NCI-H510A (cell line): ENCODE results near the gene DHX16.

Experiments
- DNase-seq: peaks from one replicate; lab custom pipeline; 2025; lab: John Stamatoyannopoulos, UW

DHX16 gene

GRCh38 chr6:30626484-30627366, 46.1 kb downstream of the DHX16 start, which contains the start of gene ATAT1:
Gene ATAT1 (plus strand): TSS chr6:30626874.
- peak; percentile 62 for DNase-seq

GRCh38 chr6:30625511-30625910, 47.3 kb downstream of the DHX16 start:
- DNase-seq = no peak

GRCh38 chr6:30619561-30619960, 53.2 kb downstream of the DHX16 start:
- no peak for DNase-seq

- DNase-seq = no peak
Measured at GRCh38 chr6:30618270-30618797, 54.5 kb downstream of the DHX16 start.

GRCh38 chr6:30617565-30618269, 55.1 kb downstream of the DHX16 start, which contains the start of gene MRPS18B:
Gene MRPS18B (plus strand): TSS chr6:30617840. CDS start chr6:30617866, 26 bp downstream.
- peak; percentile 91 for DNase-seq

- DNase-seq = peak; percentile 99
Measured at GRCh38 chr6:30616811-30617564, 55.8 kb downstream of the DHX16 start, which contains the start of gene PPP1R10. Gene PPP1R10 (minus strand): TSS chr6:30617243. CDS start chr6:30609944, 7,299 bp downstream.

- peak; percentile 50 for DNase-seq
Measured at GRCh38 chr6:30615958-30616810, 56.6 kb downstream of the DHX16 start.

GRCh38 chr6:30615219-30615957, 57.4 kb downstream of the DHX16 start:
- DNase-seq = peak; percentile 24

GRCh38 chr6:30614843-30615218, 58.0 kb downstream of the DHX16 start:
- DNase-seq = peak; percentile 88

GRCh38 chr6:30614044-30614842, 58.6 kb downstream of the DHX16 start:
- DNase-seq = no peak

GRCh38 chr6:30613251-30614043, 59.4 kb downstream of the DHX16 start:
- DNase-seq = no peak

GRCh38 chr6:30612687-30613248, 60.0 kb downstream of the DHX16 start:
- DNase-seq = no peak

GRCh38 chr6:30612213-30612612, 60.6 kb downstream of the DHX16 start:
- no peak for DNase-seq

GRCh38 chr6:30611856-30612194, 61.0 kb downstream of the DHX16 start:
- no peak for DNase-seq

GRCh38 chr6:30611150-30611855, 61.5 kb downstream of the DHX16 start:
- DNase-seq = no peak

- DNase-seq = no peak
Measured at GRCh38 chr6:30610065-30610464, 62.7 kb downstream of the DHX16 start.

- DNase-seq = no peak
Measured at GRCh38 chr6:30603961-30604360, 68.8 kb downstream of the DHX16 start.
